ENCODE data around the gene GON4L.
A peak's percentile ranks its signal among the peaks of the same experiment; 100 is the strongest.

GON4L gene

GRCh38 chr1:155729031-155729898 lies 127.7 kb downstream of the GON4L start:
- TF ChIP-seq TCF12 (IDR thresholded peaks at IDR 0.05; ENCODE audit: low read depth) (no peak), EP300 (IDR thresholded peaks at IDR 0.05; ENCODE audit: borderline replicate concordance) (no peak), RAD21 (IDR thresholded peaks at IDR 0.05; ENCODE audit: low read depth) (peak; percentile 58), CREB1 (IDR thresholded peaks at IDR 0.05; ENCODE audit: low read depth) (no peak), EGR1 (IDR thresholded peaks at IDR 0.05) (no peak)

- TF ChIP-seq EGR1 (IDR thresholded peaks at IDR 0.05) (no peak), EP300 (IDR thresholded peaks at IDR 0.05; ENCODE audit: borderline replicate concordance) (no peak), FOXM1 (IDR thresholded peaks at IDR 0.05; ENCODE audit: borderline replicate concordance, low read depth) (no peak), CREB1 (IDR thresholded peaks at IDR 0.05; ENCODE audit: low read depth) (no peak), TEAD4 (IDR thresholded peaks at IDR 0.05) (no peak), REST (IDR thresholded peaks at IDR 0.05; ENCODE audit: low read depth) (no peak), TCF12 (IDR thresholded peaks at IDR 0.05; ENCODE audit: low read depth) (no peak), ZBTB7A (IDR thresholded peaks at IDR 0.05; ENCODE audit: low read depth) (no peak), NFIC (IDR thresholded peaks at IDR 0.05) (no peak), RAD21 (IDR thresholded peaks at IDR 0.05; ENCODE audit: low read depth) (no peak)
Observed at GRCh38 chr1:155725142-155725541, 131.9 kb downstream of the GON4L start.

GRCh38 chr1:155719703-155720102 lies 137.3 kb downstream of the GON4L start:
- no peak for TF ChIP-seq ZBTB7A (IDR thresholded peaks at IDR 0.05; ENCODE audit: low read depth)
- no peak for TF ChIP-seq CREB1 (IDR thresholded peaks at IDR 0.05; ENCODE audit: low read depth)
- no peak for TF ChIP-seq REST (IDR thresholded peaks at IDR 0.05; ENCODE audit: low read depth)
- no peak for TF ChIP-seq YY1 (IDR thresholded peaks at IDR 0.05; ENCODE audit: low read depth)
- TF ChIP-seq NFIC (IDR thresholded peaks at IDR 0.05): no peak
- no peak for TF ChIP-seq RAD21 (IDR thresholded peaks at IDR 0.05; ENCODE audit: low read depth)
- no peak for TF ChIP-seq USF1 (IDR thresholded peaks at IDR 0.05)
- TF ChIP-seq CEBPB (IDR thresholded peaks at IDR 0.05): no peak
- no peak for TF ChIP-seq EGR1 (IDR thresholded peaks at IDR 0.05)
- no peak for TF ChIP-seq MAX (IDR thresholded peaks at IDR 0.05)
- TF ChIP-seq FOXM1 (IDR thresholded peaks at IDR 0.05; ENCODE audit: borderline replicate concordance, low read depth): no peak
- TF ChIP-seq TCF12 (IDR thresholded peaks at IDR 0.05; ENCODE audit: low read depth): no peak
- no peak for TF ChIP-seq TAF1 (IDR thresholded peaks at IDR 0.05; ENCODE audit: low read depth)
- TF ChIP-seq TEAD4 (IDR thresholded peaks at IDR 0.05): no peak
- no peak for TF ChIP-seq EP300 (IDR thresholded peaks at IDR 0.05; ENCODE audit: borderline replicate concordance)

- no peak for TF ChIP-seq TEAD4 (IDR thresholded peaks at IDR 0.05)
- no peak for TF ChIP-seq USF1 (IDR thresholded peaks at IDR 0.05)
- TF ChIP-seq FOXM1 (IDR thresholded peaks at IDR 0.05; ENCODE audit: borderline replicate concordance, low read depth): no peak
- no peak for TF ChIP-seq TCF12 (IDR thresholded peaks at IDR 0.05; ENCODE audit: low read depth)
Observed at GRCh38 chr1:155717041-155717440, 140.0 kb downstream of the GON4L start.

- no peak for TF ChIP-seq USF1 (IDR thresholded peaks at IDR 0.05)
- no peak for TF ChIP-seq CREB1 (IDR thresholded peaks at IDR 0.05; ENCODE audit: low read depth)
- TF ChIP-seq RAD21 (IDR thresholded peaks at IDR 0.05; ENCODE audit: low read depth): no peak
- TF ChIP-seq ZBTB7A (IDR thresholded peaks at IDR 0.05; ENCODE audit: low read depth): no peak
- TF ChIP-seq EP300 (IDR thresholded peaks at IDR 0.05; ENCODE audit: borderline replicate concordance): no peak
- TF ChIP-seq REST (IDR thresholded peaks at IDR 0.05; ENCODE audit: low read depth): no peak
- TF ChIP-seq TAF1 (IDR thresholded peaks at IDR 0.05; ENCODE audit: low read depth): no peak
- TF ChIP-seq EGR1 (IDR thresholded peaks at IDR 0.05): no peak
- TF ChIP-seq CEBPB (IDR thresholded peaks at IDR 0.05): no peak
- no peak for TF ChIP-seq TEAD4 (IDR thresholded peaks at IDR 0.05)
- TF ChIP-seq NFIC (IDR thresholded peaks at IDR 0.05): no peak
- no peak for TF ChIP-seq FOXM1 (IDR thresholded peaks at IDR 0.05; ENCODE audit: borderline replicate concordance, low read depth)
- TF ChIP-seq TCF12 (IDR thresholded peaks at IDR 0.05; ENCODE audit: low read depth): no peak
- no peak for TF ChIP-seq YY1 (IDR thresholded peaks at IDR 0.05; ENCODE audit: low read depth)
- TF ChIP-seq MAX (IDR thresholded peaks at IDR 0.05): no peak
Observed at GRCh38 chr1:155715777-155716176, 141.2 kb downstream of the GON4L start.
